ENCODE data around the gene ASCL5. TPM values are rescaled to one million over a fixed set of nuclear protein-coding genes. Genes with fewer than 3 reads are reported as not detected.

The ASCL5 gene
- total RNA-seq, 1 experiment from 2014 or later, result 0.24 TPM

- ChIA-PET POLR2A (ENCODE audit: unreplicated experiment) (no interaction called here), CTCF (no interaction called here)
- no peaks in the 10 kb centered on the region for H3K4me1 ChIP-seq (replicated peaks; ENCODE audit: insufficient read depth)
- H3K4me3 ChIP-seq, result no peak overlapping the region
- H3F3A ChIP-seq (ENCODE audit: insufficient read depth, low read depth), result no peaks in the 10 kb centered on the region
- H3K27me3 ChIP-seq (ENCODE audit: insufficient read depth, low read depth), result no peaks in the 10 kb centered on the region
- peaks cover 3% of the 10 kb centered on the region; the same call in 1 of the 2 replicates for H3K36me3 ChIP-seq (ENCODE audit: low read depth)
- H3K79me2 ChIP-seq (ENCODE audit: low read depth), result no peaks in the 10 kb centered on the region
- no peaks in the 10 kb centered on the region for H3K9me3 ChIP-seq (ENCODE audit: insufficient read depth, low read depth)
- DNase-seq, result no peak
- BruUV-seq (replicated peaks), result no TSS peak
- TF ChIP-seq CTCF (conservative IDR thresholded peaks at IDR 0.05), result no peak
- no peak overlapping the region for H3K27ac ChIP-seq
- H2AFZ ChIP-seq, result no peak overlapping the region
- H3K9me2 ChIP-seq (ENCODE audit: insufficient read depth), result no peaks in the 10 kb centered on the region
- intact Hi-C loops (cut with micrococcal nuclease; ENCODE audit: unreplicated experiment), result no loop called here
- H3K4me2 ChIP-seq, result no peak overlapping the region
- no peaks in the 10 kb centered on the region for H4K20me1 ChIP-seq (ENCODE audit: insufficient read depth)
Measured at GRCh38 chr1:201139756-201140155, 12.8 kb upstream of the ASCL5 start.

- DNase-seq, result no peak
- Histone ChIP-seq H3K27me3 (ENCODE audit: insufficient read depth, low read depth) (no peaks in the 10 kb centered on the region), H3F3A (ENCODE audit: insufficient read depth, low read depth) (no peaks in the 10 kb centered on the region), H3K9me3 (ENCODE audit: insufficient read depth, low read depth) (no peaks in the 10 kb centered on the region), H3K79me2 (ENCODE audit: low read depth) (no peaks in the 10 kb centered on the region), H2AFZ (no peak overlapping the region), H3K4me3 (no peak overlapping the region), H3K9me2 (ENCODE audit: insufficient read depth) (no peaks in the 10 kb centered on the region), H3K4me1 (replicated peaks; ENCODE audit: insufficient read depth) (no peaks in the 10 kb centered on the region), H3K4me2 (no peak overlapping the region), H3K27ac (no peak overlapping the region), H3K36me3 (ENCODE audit: low read depth) (peaks cover 3% of the 10 kb centered on the region; the same call in 1 of the 2 replicates), H4K20me1 (ENCODE audit: insufficient read depth) (no peaks in the 10 kb centered on the region)
- TF ChIP-seq EZH2 (IDR thresholded peaks at IDR 0.05; ENCODE audit: low read depth) (no peak), CTCF (conservative IDR thresholded peaks at IDR 0.05) (no peak)
- ChIA-PET POLR2A (ENCODE audit: unreplicated experiment) (no interaction called here), CTCF (no interaction called here)
- BruUV-seq (replicated peaks), result no TSS peak
- intact Hi-C loops (cut with micrococcal nuclease; ENCODE audit: unreplicated experiment), result no loop called here
Measured at GRCh38 chr1:201139306-201139705, 12.3 kb upstream of the ASCL5 start.

- H3F3A ChIP-seq (ENCODE audit: insufficient read depth, low read depth), result no peaks in the 10 kb centered on the region
- no peak overlapping the region for H3K27ac ChIP-seq
- no peaks in the 10 kb centered on the region for H3K27me3 ChIP-seq (ENCODE audit: insufficient read depth, low read depth)
- H3K4me1 ChIP-seq (replicated peaks; ENCODE audit: insufficient read depth), result no peaks in the 10 kb centered on the region
- no peak overlapping the region for H2AFZ ChIP-seq
- intact Hi-C loops (cut with micrococcal nuclease; ENCODE audit: unreplicated experiment), result no loop called here
- ChIA-PET CTCF (no interaction called here), POLR2A (ENCODE audit: unreplicated experiment) (interaction anchor here (0.6 kb wide), 1 partner anchor 30 kb away, joined by 7 read pairs; no protein-coding TSS in a partner anchor)
- no peaks in the 10 kb centered on the region for H3K9me2 ChIP-seq (ENCODE audit: insufficient read depth)
- H3K79me2 ChIP-seq (ENCODE audit: low read depth), result no peaks in the 10 kb centered on the region
- H4K20me1 ChIP-seq (ENCODE audit: insufficient read depth), result no peaks in the 10 kb centered on the region
- peaks cover 3% of the 10 kb centered on the region; the same call in 1 of the 2 replicates for H3K36me3 ChIP-seq (ENCODE audit: low read depth)
- BruUV-seq (replicated peaks), result no TSS peak
- H3K4me2 ChIP-seq, result no peak overlapping the region
- no peaks in the 10 kb centered on the region for H3K9me3 ChIP-seq (ENCODE audit: insufficient read depth, low read depth)
- no peak overlapping the region for H3K4me3 ChIP-seq
- DNase-seq, result no peak
- no peak for TF ChIP-seq EZH2 (IDR thresholded peaks at IDR 0.05; ENCODE audit: low read depth)
- no peak for TF ChIP-seq CTCF (conservative IDR thresholded peaks at IDR 0.05)
Measured at GRCh38 chr1:201138311-201138840, 11.4 kb upstream of the ASCL5 start.

Measured in PC-9 (cell line).